Stimulated activated naive B cell treated with anti-CD40 and anti-IgM and Interleukin-4, amounts not matched to agents 10 μg/mL and 1 μg/mL and 100 μg/mL, for 72 hours (primary cell): ENCODE data around the gene GPR176.

Source experiments
- ATAC-seq, 2 donors: fragments of 150-1000 bp; cut with Tn5 transposase; replicated peaks; 2 replicates each; pipeline ENCODE4 v1.10.0; 2021; ENCODE audit warnings: moderate library complexity in 1 of 2
- DNase-seq: peaks from one replicate; pipeline ENCODE4 v3.0.0; 2021
- H3K27ac Mint-ChIP-seq: one replicate; pipeline ENCODE4 v1.8.0; 2022; ENCODE audit warnings: mild to moderate bottlenecking, mixed read lengths
- H3K27me3 Mint-ChIP-seq, 2 donors: one replicate each; pipeline ENCODE4 v1.8.0; 2022; ENCODE audit warnings: mixed read lengths in 2 of 2
- H3K36me3 Mint-ChIP-seq, 2 donors: one replicate each; pipeline ENCODE4 v1.8.0; 2022; ENCODE audit warnings: mixed read lengths in 2 of 2, mild to moderate bottlenecking in 1 of 2
- H3K4me1 Mint-ChIP-seq, 2 donors: one replicate each; pipeline ENCODE4 v1.8.0; 2022; ENCODE audit warnings: mixed read lengths in 2 of 2, mild to moderate bottlenecking in 1 of 2
- H3K4me3 Mint-ChIP-seq, 2 donors: one replicate each; pipeline ENCODE4 v1.8.0; 2022; ENCODE audit warnings: mild to moderate bottlenecking in 2 of 2, mixed read lengths in 2 of 2, moderate library complexity in 1 of 2
- H3K9me3 Mint-ChIP-seq, 2 donors: one replicate each; pipeline ENCODE4 v1.8.0; 2022; ENCODE audit warnings: mixed read lengths in 2 of 2, mild to moderate bottlenecking in 1 of 2

The GPR176 gene

DNA sequence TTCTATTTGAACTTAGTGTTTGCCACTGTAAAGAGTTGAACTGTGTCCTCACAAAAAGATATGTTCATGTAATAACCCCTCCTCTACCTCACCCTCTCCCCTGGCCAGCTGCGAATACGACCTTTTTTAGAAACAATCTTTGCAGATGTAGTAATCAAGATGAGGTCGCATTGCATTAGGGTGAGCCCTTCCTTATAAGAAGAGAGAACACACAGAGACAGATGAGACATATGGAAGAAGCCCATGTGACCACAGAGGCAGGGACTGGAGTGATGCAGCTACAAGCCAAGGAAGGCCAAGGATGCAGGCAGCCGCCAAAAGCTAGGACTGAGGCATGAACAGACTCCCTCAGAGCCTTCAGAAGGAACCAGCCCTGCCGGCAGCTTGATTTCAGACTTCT, 27.6 kb downstream of the GPR176 start:
- H3K9me3 Mint-ChIP-seq, result no peaks in the 10 kb centered on the region
- ATAC-seq, result no peak
- H3K4me3 Mint-ChIP-seq, result no peak overlapping the region
- H3K27me3 Mint-ChIP-seq, result peaks cover 0 to 3% of the 10 kb centered on the region in 2 donors
- H3K36me3 Mint-ChIP-seq, result no peaks in the 10 kb centered on the region
- H3K4me1 Mint-ChIP-seq, result peaks cover 0 to 3% of the 10 kb centered on the region in 2 donors
- no peak overlapping the region for H3K27ac Mint-ChIP-seq
- DNase-seq, result no peak

DNA sequence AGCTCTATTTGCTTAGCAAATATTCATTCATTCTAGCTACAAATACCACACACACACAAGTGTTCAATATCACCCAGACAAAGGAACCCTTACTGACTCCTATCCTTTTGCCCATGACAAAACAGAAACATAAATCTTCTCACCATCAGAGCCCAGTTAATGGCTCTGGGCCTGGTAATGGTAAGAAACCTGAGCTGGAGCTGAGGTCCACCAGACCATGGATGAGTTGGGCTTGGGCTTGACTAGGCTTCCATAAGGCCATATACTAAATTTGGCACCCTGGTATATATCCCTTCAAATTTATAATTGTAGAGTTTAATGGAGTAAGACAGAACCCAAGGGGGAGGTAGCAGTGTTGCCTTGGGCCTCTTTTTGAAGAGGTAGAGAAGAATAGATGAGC, 29.4 kb downstream of the GPR176 start:
- peaks cover 0 to 3% of the 10 kb centered on the region in 2 donors for H3K4me1 Mint-ChIP-seq
- no peaks in the 10 kb centered on the region for H3K36me3 Mint-ChIP-seq
- no peaks in the 10 kb centered on the region for H3K27me3 Mint-ChIP-seq
- H3K27ac Mint-ChIP-seq, result no peak overlapping the region
- H3K4me3 Mint-ChIP-seq, result no peak overlapping the region
- ATAC-seq (no peak), DNase-seq (no peak)
- no peaks in the 10 kb centered on the region for H3K9me3 Mint-ChIP-seq

DNA sequence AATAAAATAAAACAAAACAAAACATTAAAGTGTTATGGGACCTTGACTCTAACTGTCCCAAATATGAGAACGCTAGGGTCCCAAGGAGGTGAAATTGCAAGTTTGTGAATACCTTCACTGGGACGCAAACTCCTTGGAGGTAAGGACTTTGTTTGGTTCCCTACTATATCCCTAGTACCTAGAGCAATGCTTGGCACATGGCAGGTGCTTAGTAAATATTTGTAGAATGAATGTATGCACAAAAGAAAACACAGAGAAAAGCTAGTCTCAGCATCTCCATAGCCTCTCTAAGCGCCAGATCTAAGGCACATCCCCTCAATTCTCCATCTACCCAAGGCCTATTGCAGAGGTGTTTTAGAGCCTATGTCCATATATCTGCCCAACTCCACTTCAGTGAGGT, 30.5 kb downstream of the GPR176 start:
- no peak overlapping the region for H3K27ac Mint-ChIP-seq
- no peaks in the 10 kb centered on the region for H3K36me3 Mint-ChIP-seq
- no peaks in the 10 kb centered on the region for H3K9me3 Mint-ChIP-seq
- peaks cover 0 to 3% of the 10 kb centered on the region in 2 donors for H3K4me1 Mint-ChIP-seq
- DNase-seq (no peak), ATAC-seq (no peak)
- H3K4me3 Mint-ChIP-seq, result no peak overlapping the region
- no peaks in the 10 kb centered on the region for H3K27me3 Mint-ChIP-seq

DNA sequence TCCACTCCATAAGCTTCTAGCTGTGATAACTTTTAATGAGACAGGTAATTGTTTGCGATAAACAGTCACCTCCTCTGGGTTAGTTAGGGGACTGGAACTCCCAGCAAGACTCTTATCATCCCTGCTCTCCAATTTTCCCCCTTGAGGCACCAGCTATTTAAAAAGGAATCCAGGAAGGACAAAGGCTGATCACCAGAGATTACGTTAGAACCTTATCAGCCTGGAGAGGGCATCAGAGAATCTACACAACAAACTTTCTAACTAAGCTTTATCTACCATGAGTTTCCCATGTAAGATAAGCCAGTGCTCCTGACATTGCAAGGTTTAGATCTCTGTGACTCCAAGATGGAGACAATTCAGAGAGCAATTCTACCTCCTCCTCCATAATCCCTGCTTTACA, 31.3 kb downstream of the GPR176 start:
- no peak for DNase-seq
- Mint-ChIP-seq H3K27me3 (no peaks in the 10 kb centered on the region), H3K27ac (no peak overlapping the region), H3K4me3 (no peak overlapping the region), H3K36me3 (no peaks in the 10 kb centered on the region), H3K9me3 (no peaks in the 10 kb centered on the region), H3K4me1 (peaks cover 0 to 3% of the 10 kb centered on the region in 2 donors)
- ATAC-seq, result no peak

DNA sequence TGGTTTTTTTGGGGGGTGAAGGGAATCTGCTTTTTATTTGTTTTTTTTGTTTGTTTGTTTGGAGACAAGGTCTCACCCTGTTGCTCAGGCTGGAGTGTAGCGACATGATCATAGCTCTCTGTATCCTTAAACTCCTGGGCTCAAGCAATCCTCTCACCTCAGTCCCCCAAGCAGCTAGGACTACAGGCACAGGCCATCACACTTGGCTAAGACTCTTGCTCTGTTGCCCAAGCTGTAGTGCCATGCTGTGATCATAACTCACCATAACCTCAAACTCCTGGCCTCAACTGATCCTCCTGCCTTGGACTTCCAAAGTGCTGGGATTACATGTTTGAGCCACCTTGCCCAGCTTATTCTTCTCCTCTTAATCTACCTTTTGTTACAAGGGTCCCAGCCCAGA, 31.8 kb downstream of the GPR176 start:
- no peaks in the 10 kb centered on the region for H3K9me3 Mint-ChIP-seq
- no peaks in the 10 kb centered on the region for H3K27me3 Mint-ChIP-seq
- DNase-seq (no peak), ATAC-seq (no peak)
- no peak overlapping the region for H3K4me3 Mint-ChIP-seq
- no peaks in the 10 kb centered on the region for H3K36me3 Mint-ChIP-seq
- peaks cover 0 to 3% of the 10 kb centered on the region in 2 donors for H3K4me1 Mint-ChIP-seq
- no peak overlapping the region for H3K27ac Mint-ChIP-seq

DNA sequence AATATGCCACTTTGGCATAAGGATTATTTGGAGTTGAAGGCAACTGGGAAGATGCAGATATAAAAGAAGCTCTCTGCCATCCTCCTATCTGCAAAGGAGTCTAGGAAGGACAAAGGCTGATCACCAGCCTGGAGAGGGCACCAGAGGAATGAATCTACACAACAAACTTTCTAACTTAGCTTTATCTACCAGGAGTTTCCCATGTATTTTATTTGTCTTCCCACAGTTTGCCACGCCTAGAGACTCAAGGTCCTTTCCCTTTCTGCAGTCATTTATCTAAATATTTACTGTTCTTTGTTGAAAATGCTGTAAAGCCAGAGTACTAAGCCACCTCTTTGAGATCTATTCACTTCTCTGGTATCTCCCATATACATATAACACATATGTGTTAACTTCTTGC, 32.2 kb downstream of the GPR176 start:
- no peak for DNase-seq
- Mint-ChIP-seq H3K9me3 (no peaks in the 10 kb centered on the region), H3K4me1 (peaks cover 0 to 3% of the 10 kb centered on the region in 2 donors), H3K4me3 (no peak overlapping the region), H3K27me3 (no peaks in the 10 kb centered on the region), H3K27ac (no peak overlapping the region), H3K36me3 (no peaks in the 10 kb centered on the region)
- ATAC-seq, result no peak

DNA sequence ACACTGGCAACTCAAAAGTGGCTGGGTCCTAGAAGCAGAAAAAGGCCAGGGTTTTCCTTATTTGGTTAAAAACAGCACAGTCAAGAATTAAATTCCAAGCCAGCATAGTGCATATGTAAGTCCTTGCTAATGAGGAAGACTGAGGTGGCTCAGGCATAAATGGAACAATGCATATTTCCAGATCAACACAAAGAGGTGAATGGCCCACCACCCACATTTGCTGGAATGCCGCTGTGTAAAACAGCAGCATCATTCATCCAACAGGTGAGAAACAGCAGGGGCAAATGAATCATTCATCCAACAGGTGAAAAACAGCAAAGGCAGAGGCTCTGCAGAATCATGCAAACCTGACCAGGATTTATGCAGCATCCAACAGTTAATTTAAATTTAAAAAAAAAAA, 32.9 kb downstream of the GPR176 start:
- Mint-ChIP-seq H3K4me1 (peaks cover 0 to 3% of the 10 kb centered on the region in 2 donors), H3K27me3 (no peaks in the 10 kb centered on the region), H3K4me3 (no peak overlapping the region), H3K36me3 (no peaks in the 10 kb centered on the region), H3K9me3 (no peaks in the 10 kb centered on the region), H3K27ac (no peak overlapping the region)
- no peak for ATAC-seq
- DNase-seq, result no peak

DNA sequence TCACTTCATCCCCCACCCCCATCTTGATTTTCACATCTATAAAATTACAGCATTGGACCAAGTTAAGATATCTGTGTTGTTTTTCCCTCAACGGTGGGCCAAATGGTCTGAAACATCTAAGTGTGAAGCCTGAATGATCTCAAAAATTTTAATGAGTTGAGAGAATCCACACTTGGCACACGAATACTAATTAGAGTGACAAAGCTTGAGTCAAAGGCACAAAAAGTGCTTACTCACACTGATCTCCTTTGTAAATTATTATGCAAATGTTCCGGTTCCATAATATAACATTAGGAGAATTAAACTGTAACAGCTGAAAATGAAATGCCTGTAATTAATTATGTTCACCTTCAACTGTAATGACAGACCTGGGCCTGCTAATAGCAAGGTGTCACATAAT, 33.6 kb downstream of the GPR176 start:
- H3K4me1 Mint-ChIP-seq, result peaks cover 0 to 3% of the 10 kb centered on the region in 2 donors
- ATAC-seq (no peak), DNase-seq (no peak)
- H3K27me3 Mint-ChIP-seq, result no peaks in the 10 kb centered on the region
- H3K4me3 Mint-ChIP-seq, result no peak overlapping the region
- no peaks in the 10 kb centered on the region for H3K36me3 Mint-ChIP-seq
- H3K9me3 Mint-ChIP-seq, result no peaks in the 10 kb centered on the region
- no peak overlapping the region for H3K27ac Mint-ChIP-seq

DNA sequence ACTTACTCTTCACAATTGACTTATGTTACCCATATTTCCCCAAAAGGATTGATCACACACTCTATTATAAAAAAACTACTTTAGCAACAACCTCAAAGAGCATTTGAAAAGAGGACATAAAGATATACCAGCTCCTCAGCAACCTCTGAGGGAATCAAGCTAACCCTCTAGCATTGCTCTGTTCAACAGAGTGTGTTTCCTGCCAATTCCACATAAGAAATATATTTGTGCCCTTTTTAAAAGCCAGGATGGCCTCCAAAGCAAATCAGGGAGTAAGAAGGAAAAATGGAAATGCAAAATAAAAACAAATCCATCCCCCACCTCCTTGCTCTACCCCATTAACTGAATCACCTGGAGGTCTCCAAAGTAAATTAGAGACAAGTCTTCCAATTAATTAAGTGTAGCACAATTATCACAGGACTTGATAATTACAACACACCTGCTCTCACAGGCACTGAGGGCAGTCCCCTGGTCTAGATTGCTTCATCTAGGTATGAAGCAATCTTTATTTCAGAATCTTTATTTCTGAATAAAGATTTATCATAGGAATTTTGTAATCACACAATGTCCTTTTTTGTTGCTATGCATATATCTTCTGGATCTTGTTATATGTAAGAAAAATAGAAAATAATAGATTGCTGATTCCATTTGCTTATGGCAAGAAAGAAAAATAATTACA, 34.8 kb downstream of the GPR176 start:
- DNase-seq, result no peak
- H3K27ac Mint-ChIP-seq, result no peak overlapping the region

DNA sequence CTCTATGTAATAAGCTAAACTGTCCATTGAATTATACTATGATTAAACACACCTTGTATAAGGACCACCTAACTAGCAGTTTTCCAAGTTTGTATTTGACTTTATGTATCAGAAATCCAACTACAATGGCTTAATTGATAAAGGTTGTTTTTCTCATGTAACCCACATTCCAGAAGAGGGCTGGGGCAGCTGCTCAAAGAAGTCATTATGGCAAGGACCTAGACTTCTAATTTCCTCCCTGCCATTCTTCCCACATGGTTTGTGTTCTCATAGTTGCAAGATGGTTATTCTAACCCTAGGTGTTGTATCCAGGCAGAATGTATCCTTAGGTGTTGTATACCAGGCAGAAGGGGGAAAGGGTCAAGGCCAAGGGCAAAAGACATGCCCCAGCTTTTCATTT, 35.7 kb downstream of the GPR176 start:
- ATAC-seq, result no peak
- Mint-ChIP-seq H3K27me3 (no peaks in the 10 kb centered on the region), H3K4me3 (no peak overlapping the region), H3K36me3 (no peaks in the 10 kb centered on the region), H3K27ac (no peak overlapping the region), H3K9me3 (no peaks in the 10 kb centered on the region), H3K4me1 (peaks cover 0 to 3% of the 10 kb centered on the region in 2 donors)
- DNase-seq, result no peak

More for the DNA sequence above, 34.8 kb downstream of the GPR176 start:
- peaks cover 0 to 3% of the 10 kb centered on the region in 2 donors for H3K4me1 Mint-ChIP-seq
- no peaks in the 10 kb centered on the region for H3K27me3 Mint-ChIP-seq
- no peak overlapping the region for H3K4me3 Mint-ChIP-seq
- H3K9me3 Mint-ChIP-seq, result no peaks in the 10 kb centered on the region
- no peaks in the 10 kb centered on the region for H3K36me3 Mint-ChIP-seq
- ATAC-seq, result no peak

DNA sequence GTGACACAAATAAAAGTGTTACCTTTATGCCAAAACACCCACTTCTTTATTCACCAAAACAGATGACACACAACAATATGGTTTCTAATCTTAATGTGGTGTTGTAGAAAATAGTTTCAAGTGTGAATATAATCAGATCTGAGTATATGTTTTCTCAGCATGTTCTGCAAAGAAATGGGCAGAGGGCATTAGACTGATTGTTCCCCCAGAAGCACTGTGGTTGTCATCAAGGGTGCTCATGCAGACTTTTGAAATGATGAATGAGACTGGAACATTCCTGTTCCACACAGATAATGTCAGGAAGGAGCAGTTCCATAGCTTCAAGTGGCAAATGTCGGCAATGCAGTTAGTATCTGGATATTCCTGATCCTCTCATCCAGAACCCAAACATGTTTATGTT, 37.5 kb downstream of the GPR176 start:
- ATAC-seq (no peak), DNase-seq (no peak)
- no peaks in the 10 kb centered on the region for H3K4me1 Mint-ChIP-seq
- no peak overlapping the region for H3K27ac Mint-ChIP-seq
- H3K36me3 Mint-ChIP-seq, result no peaks in the 10 kb centered on the region
- no peak overlapping the region for H3K4me3 Mint-ChIP-seq
- no peaks in the 10 kb centered on the region for H3K27me3 Mint-ChIP-seq
- no peaks in the 10 kb centered on the region for H3K9me3 Mint-ChIP-seq

DNA sequence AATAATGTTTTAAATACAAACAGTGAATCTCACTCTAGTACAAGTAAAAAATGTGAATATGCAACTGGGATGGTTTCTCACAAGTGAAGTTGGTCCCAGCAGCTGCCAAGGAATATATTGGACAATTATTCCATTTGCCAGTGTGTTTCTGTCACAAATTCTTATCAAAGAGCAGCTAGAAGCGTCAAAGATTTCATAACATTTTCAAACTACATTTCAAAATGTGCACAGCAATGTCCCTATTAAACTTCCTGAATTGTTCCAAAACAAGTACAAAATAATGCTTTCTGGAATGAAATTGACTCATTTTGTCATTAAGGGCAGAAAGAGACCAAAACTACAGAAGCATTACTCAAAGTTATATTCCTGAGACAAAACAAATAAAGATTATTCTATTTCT, 38.3 kb downstream of the GPR176 start:
- Mint-ChIP-seq H3K4me1 (no peaks in the 10 kb centered on the region), H3K9me3 (no peaks in the 10 kb centered on the region), H3K36me3 (no peaks in the 10 kb centered on the region), H3K27me3 (no peaks in the 10 kb centered on the region), H3K27ac (no peak overlapping the region), H3K4me3 (no peak overlapping the region)
- ATAC-seq (no peak), DNase-seq (no peak)

DNA sequence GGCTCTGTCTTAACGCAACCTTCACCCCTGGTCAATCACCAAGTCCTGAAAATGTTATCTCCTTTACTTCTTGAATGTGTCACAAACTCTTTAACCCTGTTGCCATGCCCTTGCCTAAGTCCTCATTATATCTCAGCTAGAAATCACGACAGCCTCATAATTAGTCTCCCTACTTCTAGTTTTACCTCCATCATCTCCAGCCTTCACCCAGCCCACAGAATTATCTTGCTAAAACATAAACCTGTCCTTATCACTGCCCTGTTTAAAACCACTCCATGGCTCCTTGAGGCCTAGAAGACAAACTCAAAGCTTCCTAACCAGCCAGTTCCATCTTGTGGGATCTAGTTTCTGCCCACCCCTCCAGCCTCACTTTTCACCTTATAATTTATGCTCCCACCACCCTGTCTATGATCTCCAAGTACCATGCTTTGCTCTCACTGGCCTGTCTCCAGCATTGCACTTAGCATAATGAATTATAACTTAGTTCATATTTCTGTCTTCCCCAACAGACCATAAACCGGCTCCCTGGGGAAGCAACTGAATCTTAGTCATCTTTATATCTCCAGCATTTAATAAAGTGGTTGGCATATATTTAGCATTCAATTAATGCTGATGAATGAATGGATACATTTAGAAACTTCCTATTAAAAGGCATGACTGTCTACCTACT, 39.2 kb downstream of the GPR176 start:
- no peak overlapping the region for H3K4me3 Mint-ChIP-seq
- no peak overlapping the region for H3K27ac Mint-ChIP-seq
- no peaks in the 10 kb centered on the region for H3K36me3 Mint-ChIP-seq
- no peak for DNase-seq
- H3K4me1 Mint-ChIP-seq, result no peaks in the 10 kb centered on the region
- no peak for ATAC-seq
- no peaks in the 10 kb centered on the region for H3K27me3 Mint-ChIP-seq
- H3K9me3 Mint-ChIP-seq, result no peaks in the 10 kb centered on the region

DNA sequence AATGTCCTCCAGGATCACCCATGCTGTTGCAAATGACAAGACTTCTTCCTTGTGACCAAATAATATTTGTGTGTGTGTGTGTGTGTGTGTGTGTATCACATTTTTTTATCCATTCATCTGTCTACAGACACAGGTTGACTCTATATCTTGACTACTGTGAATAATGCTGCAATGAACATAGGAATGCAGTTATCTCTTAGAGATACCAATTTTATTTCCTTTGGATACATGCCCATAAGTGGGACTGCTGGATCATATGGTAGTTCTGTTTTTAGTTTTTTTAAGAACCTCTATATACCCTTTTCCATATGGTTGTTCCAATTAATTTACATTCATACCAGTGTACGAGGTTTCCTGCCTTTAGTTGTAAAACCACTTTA, 41.7 kb downstream of the GPR176 start:
- no peak for ATAC-seq
- H3K4me3 Mint-ChIP-seq, result no peak overlapping the region
- no peaks in the 10 kb centered on the region for H3K36me3 Mint-ChIP-seq

DNA sequence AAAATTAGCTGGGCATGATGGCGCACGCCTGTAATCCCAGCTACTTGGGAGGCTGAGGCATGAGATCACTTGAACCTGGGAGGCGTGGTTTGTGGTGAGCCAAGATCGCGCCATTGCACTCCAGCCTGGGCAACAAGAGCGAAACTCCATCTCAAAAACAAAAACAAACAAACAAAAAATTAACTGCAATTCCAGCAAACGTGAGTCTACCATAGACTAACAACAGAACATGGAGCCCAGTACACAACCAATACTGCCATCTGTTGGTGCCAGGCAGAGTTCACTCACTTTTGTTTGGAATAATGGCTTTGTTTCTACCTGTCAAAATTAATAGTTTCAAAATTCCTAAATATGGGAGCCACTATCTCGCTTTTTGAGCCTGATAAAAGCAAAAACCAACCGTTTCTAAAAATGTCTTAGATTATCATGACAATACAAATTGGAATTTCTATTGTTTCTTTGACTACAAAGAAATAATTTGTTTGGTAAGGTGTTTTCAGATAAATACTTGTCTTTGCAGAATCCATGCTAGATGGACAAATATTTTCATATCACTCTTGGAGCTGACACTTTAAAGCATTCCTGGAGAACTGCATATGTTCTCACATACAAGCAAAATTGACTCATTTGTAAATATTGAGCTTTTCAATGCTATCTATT, 45.0 kb downstream of the GPR176 start:
- Mint-ChIP-seq H3K4me3 (no peak overlapping the region), H3K27me3 (no peaks in the 10 kb centered on the region), H3K27ac (no peak overlapping the region), H3K9me3 (no peaks in the 10 kb centered on the region), H3K4me1 (peaks cover 0 to 2% of the 10 kb centered on the region in 2 donors), H3K36me3 (no peaks in the 10 kb centered on the region)
- ATAC-seq (no peak), DNase-seq (no peak)

More for the DNA sequence above, 41.7 kb downstream of the GPR176 start:
- no peaks in the 10 kb centered on the region for H3K9me3 Mint-ChIP-seq
- no peaks in the 10 kb centered on the region for H3K27me3 Mint-ChIP-seq
- no peak overlapping the region for H3K27ac Mint-ChIP-seq
- no peak for DNase-seq
- H3K4me1 Mint-ChIP-seq, result no peaks in the 10 kb centered on the region
